Loucy (cell line): ENCODE data around the gene ITGB4.

Source experiments
- H2AFZ ChIP-seq: fragments of 200-600 bp; sonication (generic); 2 replicates; pipeline ENCODE4 v1.6.0; 2016; ENCODE audit warnings: antibody characterized with exemption, mild to moderate bottlenecking, low read length, moderate library complexity
- H3F3A ChIP-seq: fragments of 200-600 bp; 2 replicates; pipeline ENCODE4 v1.6.0; 2016; ENCODE audit warnings: antibody characterized with exemption, low read depth, mild to moderate bottlenecking
- H3K27me3 ChIP-seq: fragments of 200-600 bp; sonication (generic); 2 replicates; pipeline ENCODE4 v1.6.1; 2014; ENCODE audit warnings: low read length, mild to moderate bottlenecking; ENCODE audit not compliant: insufficient read depth, poor library complexity, severe bottlenecking
- H3K36me3 ChIP-seq: fragments of 200-600 bp; sonication (generic); 2 replicates; pipeline ENCODE4 v1.6.1; 2016; ENCODE audit warnings: low read length; ENCODE audit not compliant: insufficient read depth
- H3K4me1 ChIP-seq: fragments of 200-600 bp; sonication (generic); 2 replicates; pipeline ENCODE4 v1.5.1; 2014; ENCODE audit warnings: low read length, mild to moderate bottlenecking; ENCODE audit not compliant: insufficient read depth, poor library complexity, severe bottlenecking
- H3K4me2 ChIP-seq: fragments of 200-600 bp; sonication (generic); 2 replicates; pipeline ENCODE4 v1.6.0; 2014; ENCODE audit warnings: antibody characterized with exemption, low read length, low read depth, mild to moderate bottlenecking; ENCODE audit not compliant: poor library complexity, severe bottlenecking
- H3K4me3 ChIP-seq: fragments of 200-600 bp; sonication (generic); 2 replicates; pipeline ENCODE4 v1.5.1; 2014; ENCODE audit warnings: low read length, mild to moderate bottlenecking, mixed read lengths; ENCODE audit not compliant: poor library complexity, severe bottlenecking
- H3K79me2 ChIP-seq: fragments of 200-600 bp; sonication (generic); 2 replicates; pipeline ENCODE4 v1.6.1; 2014; ENCODE audit warnings: low read length; ENCODE audit not compliant: insufficient read depth
- H3K9ac ChIP-seq: fragments of 200-600 bp; sonication (generic); 2 replicates; pipeline ENCODE4 v1.6.0; 2014; ENCODE audit warnings: mild to moderate bottlenecking, low read depth, low read length, moderate library complexity; ENCODE audit not compliant: poor library complexity, severe bottlenecking
- H3K9me2 ChIP-seq: fragments of 200-600 bp; sonication (generic); replicated peaks from 2 replicates; pipeline ENCODE4 v1.6.1; 2016; ENCODE audit warnings: low read depth, low read length, mixed read lengths
- H3K9me3 ChIP-seq: fragments of 200-600 bp; sonication (generic); 2 replicates; pipeline ENCODE4 v1.6.1; 2014; ENCODE audit warnings: mild to moderate bottlenecking, antibody characterized with exemption, low read length, low read depth; ENCODE audit not compliant: insufficient read depth
- H4K20me1 ChIP-seq: fragments of 200-600 bp; sonication (generic); 2 replicates; pipeline ENCODE4 v1.6.0; 2014; ENCODE audit warnings: antibody characterized with exemption, low read length, mild to moderate bottlenecking; ENCODE audit not compliant: insufficient read depth, poor library complexity, severe bottlenecking
- EZH2phosphoT487 ChIP-seq: fragments of 200-600 bp; IDR thresholded peaks from 2 replicates; pipeline ENCODE4 v1.6.1; 2018; ENCODE audit warnings: antibody characterized with exemption, mild to moderate bottlenecking, moderate library complexity, borderline replicate concordance
- TF ChIP-seq, protein P1 (sequence below): fragments of 200-600 bp; sonication (generic); conservative IDR thresholded peaks from 2 replicates; pipeline ENCODE4 v1.5.1; 2014; ENCODE audit warnings: mild to moderate bottlenecking, antibody characterized with exemption, low read length

The ITGB4 gene

DNA sequence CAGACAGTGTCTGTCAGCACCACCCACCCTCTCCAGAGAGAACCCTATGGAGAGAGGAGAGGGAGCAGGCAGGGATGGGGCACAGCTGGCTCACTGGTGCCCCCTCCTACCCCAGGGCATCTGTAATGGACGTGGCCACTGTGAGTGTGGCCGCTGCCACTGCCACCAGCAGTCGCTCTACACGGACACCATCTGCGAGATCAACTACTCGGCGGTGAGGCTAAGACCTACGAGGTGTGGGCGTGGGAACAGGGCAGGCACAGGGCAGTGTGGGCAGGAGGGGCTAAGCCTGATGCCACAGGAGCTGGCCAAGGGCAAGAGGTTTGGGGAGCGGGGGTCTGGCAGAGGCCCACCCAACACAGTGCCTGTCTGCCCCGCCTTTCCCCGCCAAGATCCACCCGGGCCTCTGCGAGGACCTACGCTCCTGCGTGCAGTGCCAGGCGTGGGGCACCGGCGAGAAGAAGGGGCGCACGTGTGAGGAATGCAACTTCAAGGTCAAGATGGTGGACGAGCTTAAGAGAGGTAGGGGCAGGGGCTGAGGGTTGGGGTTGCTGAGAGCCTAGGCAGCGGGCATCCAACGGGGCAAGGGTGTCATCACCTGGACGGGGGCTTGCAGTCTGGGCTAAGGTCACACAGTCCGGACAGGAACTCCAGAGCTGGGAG lies 15.0 kb downstream of the ITGB4 start:
- Histone ChIP-seq H3K9ac (no peak overlapping the region), H3K79me2 (no peaks in the 10 kb centered on the region), H3K27me3 (no peaks in the 10 kb centered on the region), H4K20me1 (no peaks in the 10 kb centered on the region), H3K9me3 (no peaks in the 10 kb centered on the region), H3K4me1 (no peaks in the 10 kb centered on the region), H3K9me2 (no peaks in the 10 kb centered on the region), H3F3A (no peaks in the 10 kb centered on the region), H3K36me3 (no peaks in the 10 kb centered on the region), H3K4me2 (no peak overlapping the region), H2AFZ (no peak overlapping the region), H3K4me3 (no peak overlapping the region)
- no peak for TF ChIP-seq EZH2phosphoT487
- TF ChIP-seq, protein P1, sequence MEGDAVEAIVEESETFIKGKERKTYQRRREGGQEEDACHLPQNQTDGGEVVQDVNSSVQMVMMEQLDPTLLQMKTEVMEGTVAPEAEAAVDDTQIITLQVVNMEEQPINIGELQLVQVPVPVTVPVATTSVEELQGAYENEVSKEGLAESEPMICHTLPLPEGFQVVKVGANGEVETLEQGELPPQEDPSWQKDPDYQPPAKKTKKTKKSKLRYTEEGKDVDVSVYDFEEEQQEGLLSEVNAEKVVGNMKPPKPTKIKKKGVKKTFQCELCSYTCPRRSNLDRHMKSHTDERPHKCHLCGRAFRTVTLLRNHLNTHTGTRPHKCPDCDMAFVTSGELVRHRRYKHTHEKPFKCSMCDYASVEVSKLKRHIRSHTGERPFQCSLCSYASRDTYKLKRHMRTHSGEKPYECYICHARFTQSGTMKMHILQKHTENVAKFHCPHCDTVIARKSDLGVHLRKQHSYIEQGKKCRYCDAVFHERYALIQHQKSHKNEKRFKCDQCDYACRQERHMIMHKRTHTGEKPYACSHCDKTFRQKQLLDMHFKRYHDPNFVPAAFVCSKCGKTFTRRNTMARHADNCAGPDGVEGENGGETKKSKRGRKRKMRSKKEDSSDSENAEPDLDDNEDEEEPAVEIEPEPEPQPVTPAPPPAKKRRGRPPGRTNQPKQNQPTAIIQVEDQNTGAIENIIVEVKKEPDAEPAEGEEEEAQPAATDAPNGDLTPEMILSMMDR = no peak

DNA sequence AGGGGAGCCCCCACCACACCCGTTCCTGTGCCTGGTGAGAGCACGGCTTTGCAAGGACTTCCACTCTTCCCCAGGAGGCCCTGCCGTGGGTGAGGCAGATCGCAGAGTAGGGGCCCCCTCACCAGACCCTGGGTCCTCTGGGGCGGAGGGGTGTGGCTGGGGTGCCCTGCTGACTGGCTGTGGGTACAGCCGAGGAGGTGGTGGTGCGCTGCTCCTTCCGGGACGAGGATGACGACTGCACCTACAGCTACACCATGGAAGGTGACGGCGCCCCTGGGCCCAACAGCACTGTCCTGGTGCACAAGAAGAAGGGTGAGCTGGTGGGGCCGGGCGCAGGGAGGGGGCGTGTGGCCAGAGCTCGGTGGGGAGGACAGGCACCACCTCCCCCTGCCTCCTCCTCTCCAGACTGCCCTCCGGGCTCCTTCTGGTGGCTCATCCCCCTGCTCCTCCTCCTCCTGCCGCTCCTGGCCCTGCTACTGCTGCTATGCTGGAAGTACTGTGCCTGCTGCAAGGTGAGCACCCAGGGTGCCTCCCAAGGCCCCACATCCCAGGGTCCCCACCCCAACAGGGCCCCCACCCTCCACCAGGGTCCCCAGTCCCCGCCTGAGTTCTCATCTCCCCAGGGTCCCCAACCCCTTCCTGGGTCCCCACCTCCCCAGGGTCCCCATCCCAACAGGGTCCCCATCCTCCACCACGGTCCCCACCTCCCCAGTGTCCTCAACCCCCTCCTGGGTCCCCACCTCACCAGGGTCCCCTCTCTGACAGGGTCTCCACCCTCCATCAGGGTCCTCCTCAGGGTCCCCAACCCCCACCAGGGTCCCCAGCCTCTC lies 16.1 kb downstream of the ITGB4 start:
- TF ChIP-seq, protein P1 = no peak
- no peak for TF ChIP-seq EZH2phosphoT487
- Histone ChIP-seq H2AFZ (no peak overlapping the region), H3F3A (no peaks in the 10 kb centered on the region), H3K4me1 (no peaks in the 10 kb centered on the region), H3K4me2 (no peak overlapping the region), H3K4me3 (no peak overlapping the region), H3K27me3 (no peaks in the 10 kb centered on the region), H3K9me3 (no peaks in the 10 kb centered on the region), H3K9me2 (no peaks in the 10 kb centered on the region), H3K36me3 (no peaks in the 10 kb centered on the region), H4K20me1 (no peaks in the 10 kb centered on the region), H3K9ac (no peak overlapping the region), H3K79me2 (no peaks in the 10 kb centered on the region)

DNA sequence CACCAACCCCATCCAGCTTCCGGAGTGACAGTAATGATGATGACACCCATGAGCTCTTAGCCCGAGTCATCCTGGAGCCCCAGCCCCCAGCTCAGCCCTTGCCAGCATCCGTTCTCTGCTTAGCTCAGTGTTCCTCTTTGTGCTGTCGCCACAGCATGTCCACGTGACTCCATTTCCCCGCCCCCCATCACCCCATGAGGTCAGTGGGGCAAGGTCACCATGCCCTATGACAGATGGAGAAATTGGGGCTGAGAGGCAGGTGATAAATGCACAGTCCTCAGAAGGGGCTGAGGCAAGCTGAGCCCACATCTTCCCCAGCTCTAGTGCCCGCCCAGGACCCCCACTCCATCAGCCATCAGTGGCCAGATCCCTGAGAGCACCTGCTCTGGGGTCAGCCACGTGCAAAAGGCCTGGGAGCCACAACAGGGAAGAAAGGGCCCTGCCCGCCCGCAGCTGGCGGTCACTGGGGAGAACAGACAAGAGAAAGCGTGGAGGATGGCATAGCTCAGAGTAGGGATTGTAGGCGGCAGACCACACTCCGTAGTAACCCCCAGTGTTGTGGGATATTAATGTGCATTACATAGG lies 17.1 kb downstream of the ITGB4 start:
- Histone ChIP-seq H2AFZ (no peak overlapping the region), H3K4me2 (no peak overlapping the region), H3K4me3 (no peak overlapping the region), H4K20me1 (no peaks in the 10 kb centered on the region), H3K79me2 (no peaks in the 10 kb centered on the region), H3K9me3 (no peaks in the 10 kb centered on the region), H3K9me2 (no peaks in the 10 kb centered on the region), H3K4me1 (no peaks in the 10 kb centered on the region), H3F3A (no peaks in the 10 kb centered on the region), H3K27me3 (no peaks in the 10 kb centered on the region), H3K36me3 (no peaks in the 10 kb centered on the region), H3K9ac (no peak overlapping the region)
- TF ChIP-seq EZH2phosphoT487 = no peak
- TF ChIP-seq, protein P1 = no peak
